ENCODE results near the gene AFP. TPM values are rescaled to one million over a fixed set of nuclear protein-coding genes. Genes with fewer than 3 reads are reported as not detected.

The AFP gene
- total RNA-seq, 1 experiment from 2014 or later, result 0.40 TPM

- BruUV-seq (replicated peaks), result no TSS peak
- H3K9me3 ChIP-seq (ENCODE audit: low read length), result no peaks in the 10 kb centered on the region
- no peaks in the 10 kb centered on the region for H4K20me1 ChIP-seq (ENCODE audit: low read length)
- no peak overlapping the region for H3K27ac ChIP-seq (ENCODE audit: low read length)
- H3K9ac ChIP-seq (ENCODE audit: low read length), result no peak overlapping the region
- no peak overlapping the region for H2AFZ ChIP-seq (ENCODE audit: low read length)
- H3K36me3 ChIP-seq (ENCODE audit: low read depth, low read length), result no peaks in the 10 kb centered on the region
- ATAC-seq, result peak; percentile 31
- intact Hi-C loops (cut with micrococcal nuclease), result loop anchor here (5.0 kb wide), 1 partner anchor 50 kb away; no protein-coding TSS in a partner anchor
- DNase-seq, result peak; percentile 29
- H3K4me3 ChIP-seq (ENCODE audit: low read length), result no peak overlapping the region
- TF ChIP-seq EZH2phosphoT487 (IDR thresholded peaks at IDR 0.05; ENCODE audit: borderline replicate concordance, low read length) (no peak), CTCF (conservative IDR thresholded peaks at IDR 0.05; ENCODE audit: low read depth, low read length) (no peak), EZH2 (IDR thresholded peaks at IDR 0.05; ENCODE audit: low read length, unreplicated experiment) (no peak)
- H3K4me2 ChIP-seq (ENCODE audit: low read length), result no peak overlapping the region
- no peaks in the 10 kb centered on the region for H3F3A ChIP-seq (ENCODE audit: low read length, unreplicated experiment)
- POLR2A ChIA-PET (ENCODE audit: unreplicated experiment), result no interaction called here
- H3K79me2 ChIP-seq (ENCODE audit: low read length), result no peaks in the 10 kb centered on the region
- no peaks in the 10 kb centered on the region for H3K9me2 ChIP-seq (replicated peaks; ENCODE audit: low read length)
- CTCF ChIA-PET, result no interaction called here
- peaks cover 15% of the 10 kb centered on the region; the same call in 1 of the 2 replicates for H3K27me3 ChIP-seq (ENCODE audit: low read length)
- peaks cover 13% of the 10 kb centered on the region for H3K4me1 ChIP-seq (ENCODE audit: insufficient read depth, low read length)
Observed at GRCh38 chr4:73447671-73448070, 11.7 kb downstream of the AFP start.

GRCh38 chr4:73448448-73449203 is 12.6 kb downstream of the AFP start:
- ChIA-PET CTCF (no interaction called here), POLR2A (ENCODE audit: unreplicated experiment) (no interaction called here)
- no peak for TF ChIP-seq EZH2phosphoT487 (IDR thresholded peaks at IDR 0.05; ENCODE audit: borderline replicate concordance, low read length)
- TF ChIP-seq EZH2 (IDR thresholded peaks at IDR 0.05; ENCODE audit: low read length, unreplicated experiment), result no peak
- no peak for TF ChIP-seq CTCF (conservative IDR thresholded peaks at IDR 0.05; ENCODE audit: low read depth, low read length)
- peaks cover 18% of the 10 kb centered on the region; the same call in 1 of the 2 replicates for H3K27me3 ChIP-seq (ENCODE audit: low read length)
- H3K9me3 ChIP-seq (ENCODE audit: low read length), result no peaks in the 10 kb centered on the region
- intact Hi-C loops (cut with micrococcal nuclease), result loop anchor here (5.0 kb wide), 1 partner anchor 51 kb away; no protein-coding TSS in a partner anchor
- DNase-seq (no peak), ATAC-seq (no peak)
- BruUV-seq (replicated peaks), result no TSS peak
- no peaks in the 10 kb centered on the region for H4K20me1 ChIP-seq (ENCODE audit: low read length)
- no peaks in the 10 kb centered on the region for H3K9me2 ChIP-seq (replicated peaks; ENCODE audit: low read length)
- H3K4me1 ChIP-seq (ENCODE audit: insufficient read depth, low read length), result peaks cover 11% of the 10 kb centered on the region; the same call in 1 of the 2 replicates
- no peaks in the 10 kb centered on the region for H3K79me2 ChIP-seq (ENCODE audit: low read length)
- no peak overlapping the region for H3K4me3 ChIP-seq (ENCODE audit: low read length)
- no peak overlapping the region for H2AFZ ChIP-seq (ENCODE audit: low read length)
- no peak overlapping the region for H3K4me2 ChIP-seq (ENCODE audit: low read length)
- H3K9ac ChIP-seq (ENCODE audit: low read length), result no peak overlapping the region
- H3K27ac ChIP-seq (ENCODE audit: low read length), result no peak overlapping the region
- H3K36me3 ChIP-seq (ENCODE audit: low read depth, low read length), result no peaks in the 10 kb centered on the region
- no peaks in the 10 kb centered on the region for H3F3A ChIP-seq (ENCODE audit: low read length, unreplicated experiment)

GRCh38 chr4:73450398-73451004 is 14.5 kb downstream of the AFP start:
- H3K27me3 ChIP-seq (ENCODE audit: low read length), result peaks cover 21% of the 10 kb centered on the region
- no peak overlapping the region for H3K9ac ChIP-seq (ENCODE audit: low read length)
- intact Hi-C loops (cut with micrococcal nuclease), result no loop called here
- 0 out of 2 replicates have a peak overlapping the region, but pooled peaks have one; percentile 2 for H2AFZ ChIP-seq (ENCODE audit: low read length)
- DNase-seq (peak; percentile 77), ATAC-seq (peak; percentile 59)
- CTCF ChIA-PET, result no interaction called here
- POLR2A ChIA-PET (ENCODE audit: unreplicated experiment), result no interaction called here
- no peaks in the 10 kb centered on the region for H4K20me1 ChIP-seq (ENCODE audit: low read length)
- TF ChIP-seq EZH2 (IDR thresholded peaks at IDR 0.05; ENCODE audit: low read length, unreplicated experiment), result no peak
- TF ChIP-seq EZH2phosphoT487 (IDR thresholded peaks at IDR 0.05; ENCODE audit: borderline replicate concordance, low read length), result no peak
- no peak for TF ChIP-seq CTCF (conservative IDR thresholded peaks at IDR 0.05; ENCODE audit: low read depth, low read length)
- H3K4me1 ChIP-seq (ENCODE audit: insufficient read depth, low read length), result peaks cover 11% of the 10 kb centered on the region; the same call in 1 of the 2 replicates
- H3K4me2 ChIP-seq (ENCODE audit: low read length), result no peak overlapping the region
- H3F3A ChIP-seq (ENCODE audit: low read length, unreplicated experiment), result no peaks in the 10 kb centered on the region
- peak overlapping the region; percentile 36 for H3K27ac ChIP-seq (ENCODE audit: low read length)
- H3K9me3 ChIP-seq (ENCODE audit: low read length), result no peaks in the 10 kb centered on the region
- no peak overlapping the region for H3K4me3 ChIP-seq (ENCODE audit: low read length)
- no peaks in the 10 kb centered on the region for H3K79me2 ChIP-seq (ENCODE audit: low read length)
- BruUV-seq (replicated peaks), result no TSS peak
- H3K9me2 ChIP-seq (replicated peaks; ENCODE audit: low read length), result no peaks in the 10 kb centered on the region
- no peaks in the 10 kb centered on the region for H3K36me3 ChIP-seq (ENCODE audit: low read depth, low read length)

All from PC-3 (cell line).